Activated T-cell treated with anti-CD3 and anti-CD28 coated beads, Interleukin-2, amount 50 U/mL, for 1 hour (primary cell): ENCODE results near the gene DIAPH3.

ENCODE experiments used
- DNase-seq: peaks from one replicate; pipeline ENCODE4 v3.0.0-alpha.2; 2020

The DIAPH3 gene

DNA sequence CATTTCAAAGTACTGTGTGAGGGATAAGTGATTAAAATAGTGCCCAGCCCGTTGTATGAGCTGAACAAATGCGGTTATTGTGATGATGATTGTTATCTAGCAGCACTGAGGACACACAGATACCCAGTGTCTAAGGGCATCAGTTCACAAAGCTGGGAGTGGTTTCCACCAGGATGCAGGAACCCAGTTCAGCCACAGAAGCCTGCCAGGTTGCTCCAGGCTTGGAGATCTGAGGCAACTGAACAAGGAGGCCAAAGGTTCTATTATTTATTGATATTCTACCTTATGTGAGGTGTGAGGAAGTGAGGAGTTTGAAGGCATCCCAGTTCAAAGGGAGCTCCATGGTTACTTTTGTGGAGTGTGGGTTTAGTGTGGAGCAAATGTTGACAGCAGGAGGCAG lies 13.2 kb downstream of the DIAPH3 start:
- no peak for DNase-seq

DNA sequence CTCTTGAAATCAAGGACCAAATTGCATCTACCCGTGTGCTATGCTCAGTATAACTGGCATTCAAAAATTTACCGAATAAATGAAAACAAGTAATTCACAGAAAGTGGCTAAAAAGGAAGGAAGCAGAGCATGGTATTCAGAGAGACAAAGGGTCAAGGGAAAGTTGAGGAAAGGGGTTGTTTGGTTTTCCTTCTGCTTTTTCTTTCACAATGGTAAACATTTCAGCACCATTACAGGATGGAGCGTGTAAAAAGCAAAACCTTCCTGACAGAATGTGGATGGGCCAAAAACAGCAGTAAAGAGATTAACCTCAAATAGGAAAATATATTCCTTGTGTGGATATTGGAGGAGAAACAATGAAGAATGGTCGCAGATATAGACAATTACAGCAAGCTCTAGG lies 14.8 kb downstream of the DIAPH3 start:
- no peak for DNase-seq

DNA sequence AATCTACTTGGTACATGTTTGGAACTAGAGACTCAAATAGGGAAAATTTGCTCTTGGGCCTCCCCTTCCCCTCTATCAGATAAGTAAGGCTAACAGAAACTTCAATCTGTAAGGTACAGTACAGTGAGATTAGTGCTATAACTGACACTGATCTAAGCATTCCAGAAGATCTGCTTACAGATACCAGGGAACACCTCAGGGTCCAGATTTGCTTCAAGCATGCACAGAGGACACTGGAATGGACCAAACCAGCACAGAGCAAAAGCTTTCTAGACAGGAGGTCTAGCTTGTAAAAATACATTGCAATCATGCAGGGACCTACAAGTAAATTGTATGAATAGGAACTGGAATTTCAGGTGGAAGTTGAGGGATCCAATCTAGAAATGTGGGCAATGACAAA lies 16.4 kb downstream of the DIAPH3 start:
- no peak for DNase-seq

DNA sequence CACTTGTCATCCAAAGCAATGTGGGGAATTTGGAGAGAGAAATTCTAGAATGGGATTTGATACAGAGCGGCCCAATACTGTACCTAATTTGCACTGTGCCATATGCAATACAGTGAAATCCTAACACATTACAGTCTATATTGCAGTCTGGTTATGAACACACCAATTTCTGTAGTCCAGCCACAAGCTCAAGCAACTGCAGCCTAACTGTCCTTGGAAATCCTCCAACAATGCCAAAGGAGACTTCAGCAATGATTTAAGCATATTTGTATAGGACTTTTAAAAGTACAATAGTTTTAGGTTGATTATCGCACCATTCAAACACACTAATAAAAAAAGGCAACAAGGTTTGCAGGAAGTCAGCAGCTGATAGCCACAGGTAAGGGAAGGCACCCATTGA lies 17.3 kb downstream of the DIAPH3 start:
- no peak for DNase-seq

DNA sequence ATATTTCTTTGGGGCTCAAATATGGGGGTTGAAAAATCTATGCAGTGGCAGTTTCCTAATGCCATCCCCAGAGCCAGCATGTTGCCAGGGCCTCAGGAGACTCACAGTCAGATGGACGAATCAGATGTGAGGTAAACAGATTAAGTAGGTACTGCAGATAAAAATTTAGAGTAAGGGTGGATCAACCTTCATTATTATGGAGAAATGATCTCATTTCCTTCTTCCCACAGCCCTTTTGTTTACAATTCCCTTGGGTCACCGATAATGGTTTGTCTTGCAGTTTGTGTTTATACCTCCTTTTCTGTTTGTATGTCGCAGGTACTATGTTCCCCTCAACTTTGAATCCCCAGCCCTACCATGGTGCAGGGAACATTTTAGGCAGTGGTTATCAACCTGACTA lies 20.0 kb downstream of the DIAPH3 start:
- no peak for DNase-seq

DNA sequence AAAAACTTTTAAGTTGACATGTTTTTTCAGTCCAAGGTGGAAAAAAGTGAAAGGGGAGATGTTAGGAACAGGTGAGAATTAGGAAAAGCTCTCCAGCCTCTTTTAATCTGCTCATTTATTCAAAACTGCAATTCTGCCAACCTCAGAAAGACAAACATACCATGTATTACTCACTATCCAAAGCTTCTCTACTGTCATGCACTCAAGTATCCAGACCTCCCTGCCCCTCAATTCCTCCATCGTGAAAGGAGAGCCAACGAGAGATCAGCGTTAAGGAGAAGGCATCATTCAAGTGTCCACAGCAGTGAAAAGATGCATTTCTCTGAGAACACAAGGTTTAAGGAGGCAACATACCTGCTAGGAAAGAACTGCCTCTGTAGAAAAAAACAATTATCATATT lies 24.5 kb downstream of the DIAPH3 start:
- DNase-seq = no peak

DNA sequence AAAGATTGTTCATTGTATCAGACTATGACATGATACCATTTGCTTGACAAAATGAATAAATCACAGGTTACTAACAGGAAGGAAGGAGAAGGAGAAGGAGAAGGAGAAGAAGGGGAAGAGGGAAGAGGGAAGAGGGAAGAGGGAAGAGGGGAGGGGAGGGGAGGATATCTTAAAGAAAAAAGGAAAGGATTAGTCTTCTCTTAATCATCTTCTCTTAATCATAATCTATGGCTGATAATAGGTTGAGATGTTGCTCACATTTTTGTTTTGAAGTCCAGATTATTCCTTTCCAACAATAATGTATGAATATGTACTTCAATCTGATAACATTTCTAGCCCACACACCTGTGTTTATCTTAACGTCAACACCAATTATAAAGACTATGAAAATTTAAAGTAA lies 25.1 kb downstream of the DIAPH3 start:
- DNase-seq = no peak

DNA sequence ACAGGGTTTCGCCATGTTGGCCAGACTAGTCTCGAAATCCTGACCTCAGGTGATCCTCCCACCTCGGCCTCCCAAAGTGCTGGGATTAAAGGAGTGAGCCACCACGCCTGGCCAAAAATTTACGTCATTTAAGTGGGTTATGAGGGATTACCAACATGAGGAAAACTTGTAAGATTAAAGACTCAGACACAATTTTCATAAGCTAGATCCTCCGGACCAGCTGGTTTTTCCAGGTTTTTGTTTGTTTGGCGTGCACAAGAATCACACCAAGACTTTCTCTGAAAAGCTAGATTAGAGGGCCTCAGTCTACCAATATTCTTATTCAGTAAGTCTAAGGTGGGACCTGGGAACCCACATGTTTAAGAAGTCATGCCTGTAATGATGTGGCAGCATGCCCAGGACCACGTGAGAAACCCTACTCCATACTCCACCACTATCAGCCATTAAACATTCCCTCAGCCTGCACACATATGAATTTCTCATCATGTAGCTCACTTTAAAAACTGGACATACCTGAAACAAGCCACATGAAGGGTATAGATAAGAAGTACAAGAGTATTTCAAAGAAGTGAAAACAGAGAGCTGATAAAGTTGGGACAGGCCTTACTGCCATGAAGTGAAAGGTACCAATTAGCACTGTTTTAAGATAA lies 25.7 kb downstream of the DIAPH3 start:
- no peak for DNase-seq

DNA sequence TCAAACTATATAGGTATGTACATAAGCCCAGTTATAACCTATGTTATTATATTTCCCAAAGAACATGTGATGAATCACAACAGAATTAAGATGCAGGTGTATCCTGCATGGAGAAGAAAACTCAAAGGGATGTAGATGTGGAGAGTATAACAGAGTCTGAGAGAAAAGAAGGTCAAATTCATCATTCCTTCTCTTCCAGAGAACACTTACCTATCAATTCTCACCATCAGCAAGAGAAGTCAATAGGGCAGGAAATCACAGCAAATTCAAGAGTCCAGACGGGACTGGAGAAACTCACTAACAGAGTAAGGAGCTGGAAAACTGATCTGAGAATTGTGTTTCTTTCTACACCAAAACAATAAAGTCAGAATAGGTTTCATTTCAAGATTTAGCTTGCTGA lies 28.4 kb downstream of the DIAPH3 start:
- DNase-seq = no peak

DNA sequence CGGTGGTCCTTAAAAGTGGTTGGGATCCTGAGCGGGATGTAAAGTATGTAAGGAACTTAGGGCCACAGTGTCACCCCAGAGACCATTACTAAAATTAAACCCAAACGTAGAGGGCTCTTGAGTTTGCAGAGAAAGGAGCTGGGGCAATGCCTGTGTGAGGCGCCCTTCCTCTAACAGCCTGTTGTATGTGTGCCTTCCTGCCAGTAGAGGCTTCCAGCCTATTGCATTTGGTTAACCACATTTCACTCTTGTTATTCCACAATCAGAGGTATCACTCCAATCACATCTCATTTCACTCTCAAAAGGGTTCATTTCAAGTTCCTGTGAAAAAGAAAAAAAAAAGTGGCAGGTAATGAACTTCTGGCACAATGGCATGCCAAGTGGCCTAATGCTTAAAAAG lies 29.4 kb downstream of the DIAPH3 start:
- no peak for DNase-seq

DNA sequence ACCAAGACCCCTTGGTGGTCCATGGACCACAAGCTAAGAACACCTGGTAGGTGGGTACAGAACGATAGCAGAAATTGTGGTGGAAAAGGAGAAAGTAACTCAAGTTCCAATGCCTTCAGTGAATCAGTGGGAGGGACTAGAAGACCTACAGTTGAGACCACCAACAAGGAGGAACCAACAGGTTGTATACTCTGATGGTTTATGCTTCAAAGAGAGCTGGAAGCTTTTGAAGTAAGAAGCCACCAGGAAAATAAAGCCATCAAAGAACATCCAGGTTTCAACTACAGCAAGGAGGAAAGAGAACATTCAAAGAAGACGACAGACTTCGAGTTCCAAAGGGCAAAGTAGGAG lies 42.4 kb downstream of the DIAPH3 start:
- DNase-seq = no peak

DNA sequence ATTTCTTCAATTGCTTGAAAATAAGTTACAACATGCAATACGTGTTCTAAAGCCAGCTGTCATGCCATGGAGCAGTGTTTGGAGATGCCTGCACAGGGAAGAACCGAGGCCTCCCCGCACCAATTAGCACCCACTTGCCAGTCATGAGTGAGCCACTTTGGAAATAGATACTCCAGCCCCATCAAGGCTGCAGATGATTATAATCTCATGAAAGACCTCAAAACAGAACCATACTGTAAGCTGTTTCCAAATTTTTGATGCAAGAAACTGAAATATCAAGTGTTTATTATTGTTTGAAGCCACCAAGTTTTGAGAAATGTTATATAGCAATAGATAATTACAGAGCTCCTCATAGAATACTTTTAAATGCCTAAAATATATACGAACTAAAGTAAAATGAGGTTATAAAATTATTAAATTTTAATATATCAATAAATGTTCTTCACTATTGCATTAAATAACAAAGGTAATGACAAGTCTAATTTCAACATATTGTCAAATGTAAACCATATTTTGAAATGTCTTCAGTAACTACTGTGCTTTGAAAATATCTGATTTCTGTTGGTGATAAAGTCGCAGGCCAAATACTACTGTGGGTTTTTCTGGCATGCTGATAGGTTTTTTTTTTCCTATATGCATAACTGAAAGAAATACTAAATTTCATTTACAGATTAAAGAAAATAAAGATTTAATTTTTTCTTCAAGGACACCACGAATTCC lies 43.0 kb downstream of the DIAPH3 start:
- no peak for DNase-seq

DNA sequence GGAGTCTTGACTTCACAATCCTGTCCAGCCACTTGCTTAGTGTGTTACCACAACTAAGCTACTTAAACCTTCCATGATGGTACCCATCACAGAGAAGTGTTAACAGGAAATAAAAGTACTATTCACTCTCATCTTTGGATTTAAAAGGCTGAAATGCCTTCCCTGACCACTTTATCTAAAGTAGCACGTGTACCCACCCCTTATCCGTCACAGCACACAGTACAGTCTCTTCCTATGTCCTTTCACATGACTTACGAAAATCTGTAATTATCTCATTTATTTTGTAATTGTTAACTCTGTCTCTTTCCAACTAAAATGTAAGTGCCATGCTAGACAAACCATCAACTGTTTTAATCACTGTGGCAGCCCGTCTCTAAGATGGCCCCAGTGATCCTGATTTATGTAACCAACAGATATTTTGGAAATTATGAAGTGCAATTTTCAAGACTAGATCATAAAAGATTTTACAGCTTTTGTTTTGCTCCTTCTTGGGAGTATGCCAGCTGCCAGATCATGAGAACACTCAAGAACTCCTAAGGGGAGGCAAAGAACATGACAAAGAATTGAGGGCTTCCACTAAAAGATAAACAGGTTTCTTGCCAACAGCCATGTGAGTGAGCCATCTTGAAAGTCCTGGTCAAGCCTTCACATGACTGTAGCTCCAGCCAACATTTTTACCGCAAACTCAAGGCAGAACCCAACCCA lies 44.9 kb downstream of the DIAPH3 start:
- no peak for DNase-seq

DNA sequence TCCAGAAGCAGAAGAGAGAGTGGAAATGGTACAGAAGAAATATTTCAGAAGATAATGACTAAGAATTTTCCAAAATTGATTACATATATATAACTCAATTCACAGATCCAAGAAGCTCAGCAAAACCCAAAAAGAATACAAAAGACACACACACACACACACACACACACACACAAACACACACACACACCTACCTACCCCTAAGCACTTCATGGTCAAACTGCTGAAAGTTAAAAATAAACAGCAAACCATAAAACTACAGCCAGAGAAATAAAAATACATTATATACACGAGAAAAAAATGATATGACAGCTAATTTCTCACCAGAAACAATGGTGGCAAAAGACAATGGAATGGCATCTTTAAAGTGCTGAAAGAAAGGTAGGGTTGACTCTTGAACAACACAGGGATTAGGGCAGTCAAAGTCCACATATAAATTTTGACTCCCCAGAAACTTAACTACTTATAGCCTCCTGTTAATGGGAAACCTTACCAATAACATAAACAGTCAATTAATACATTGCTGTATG lies 49.2 kb downstream of the DIAPH3 start:
- DNase-seq = no peak

DNA sequence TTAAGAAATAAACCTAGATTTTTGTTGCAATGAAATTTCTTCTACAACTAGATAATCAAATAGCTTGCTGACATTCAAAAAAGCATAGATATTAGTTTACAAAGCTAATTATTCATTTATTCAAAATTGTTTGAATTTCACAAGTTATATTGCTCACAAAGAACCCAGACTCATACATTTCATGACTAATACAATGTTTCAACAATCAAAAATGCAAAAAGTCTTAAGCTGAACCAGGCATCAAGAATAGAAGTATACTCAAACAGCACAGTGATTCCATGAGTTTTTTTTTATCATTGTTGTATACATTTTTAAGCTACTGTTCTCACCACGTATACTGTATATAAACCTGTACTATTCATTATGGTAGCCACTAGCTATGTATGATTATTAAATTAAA lies 51.0 kb downstream of the DIAPH3 start:
- DNase-seq = no peak

DNA sequence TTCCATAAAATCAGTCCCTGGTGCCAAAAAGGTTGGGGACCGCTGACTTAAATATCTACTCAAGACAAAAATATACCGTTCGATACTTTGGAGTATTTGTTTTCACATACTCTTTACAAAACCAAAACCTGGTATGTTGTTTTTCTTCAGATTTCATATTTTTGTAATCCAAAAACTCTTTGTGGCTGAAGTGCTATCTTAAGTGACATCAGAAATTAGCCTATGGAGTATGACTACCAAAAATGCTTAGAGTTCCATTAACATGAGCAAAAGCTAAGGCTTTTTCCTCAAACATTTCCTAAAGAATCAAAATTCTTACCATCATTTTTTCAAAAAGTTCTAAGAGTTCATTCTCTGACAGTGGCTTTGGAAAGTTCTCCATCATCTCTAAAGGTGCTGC lies 52.0 kb downstream of the DIAPH3 start:
- DNase-seq = no peak

DNA sequence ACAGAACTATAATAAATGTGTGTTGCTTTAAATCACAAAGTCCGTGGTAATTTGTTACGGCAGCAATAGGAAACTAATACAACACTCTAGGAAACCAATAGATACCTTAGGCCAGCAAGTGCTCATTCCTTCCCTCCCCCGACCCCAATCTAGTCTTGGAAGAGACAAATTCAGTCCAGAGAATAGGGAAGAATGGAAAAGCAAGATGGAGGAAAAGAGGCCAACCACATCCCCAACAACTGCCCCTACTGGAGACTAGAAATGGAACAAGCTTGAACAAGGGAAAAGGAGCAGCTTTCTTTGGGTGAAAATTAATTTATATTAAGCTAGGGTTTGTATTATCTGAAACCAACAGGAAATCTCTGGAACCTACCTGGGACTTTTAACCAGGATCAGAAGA lies 54.4 kb downstream of the DIAPH3 start:
- no peak for DNase-seq

DNA sequence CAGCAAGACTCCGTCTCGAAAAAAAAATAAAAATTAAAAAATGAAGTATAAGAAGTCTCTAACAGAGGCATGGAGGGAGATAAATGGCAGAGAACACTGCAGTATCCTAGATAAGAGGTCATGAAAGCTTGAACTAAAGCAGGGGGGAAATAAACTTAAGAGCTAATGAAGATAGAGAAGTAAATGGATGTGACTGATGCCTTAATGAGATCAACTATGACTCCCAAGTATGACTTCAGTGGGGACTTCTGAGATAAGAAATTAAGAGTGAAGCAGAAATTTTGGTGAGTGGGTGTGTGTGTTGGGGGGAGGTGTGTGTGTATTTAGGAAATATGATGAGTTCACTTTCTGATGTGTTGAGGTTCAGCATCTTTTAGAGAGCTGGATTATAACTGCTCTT lies 55.1 kb downstream of the DIAPH3 start:
- no peak for DNase-seq

DNA sequence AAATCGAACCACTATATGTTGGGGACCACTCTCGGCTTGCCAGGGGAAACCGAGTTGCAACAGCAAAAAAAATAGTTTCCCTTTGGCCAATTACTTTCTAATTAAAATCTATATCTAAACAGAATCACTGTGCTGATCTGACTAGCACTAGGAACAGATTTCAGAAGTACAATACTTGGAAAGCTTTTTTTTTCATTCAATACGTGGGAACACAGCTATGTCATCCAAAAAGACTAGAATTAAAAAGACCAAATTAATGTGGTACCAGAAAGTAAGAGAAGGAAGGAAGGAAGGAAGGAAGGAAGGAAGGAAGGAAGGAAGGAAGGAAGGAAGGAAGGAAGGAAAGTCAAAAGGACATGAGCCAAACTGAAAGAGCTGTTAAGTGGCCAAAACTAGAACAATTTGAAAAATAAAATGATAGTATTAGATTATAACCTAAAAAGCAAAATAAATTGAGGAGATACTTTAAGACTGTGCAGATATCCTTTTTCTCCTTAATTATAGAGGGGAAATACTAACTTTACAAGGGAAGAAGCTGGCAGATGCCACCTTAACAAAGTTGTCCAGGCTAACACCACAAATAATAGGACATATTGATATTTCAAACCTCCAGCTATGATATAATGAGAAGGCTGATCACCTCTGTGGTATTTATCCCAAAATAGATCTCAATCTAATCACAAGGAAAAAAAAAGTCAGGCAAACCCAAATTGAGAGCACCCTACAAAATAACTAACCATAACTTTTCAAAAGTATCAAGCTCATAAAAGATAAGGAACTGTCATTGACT lies 63.9 kb downstream of the DIAPH3 start:
- no peak for DNase-seq

DNA sequence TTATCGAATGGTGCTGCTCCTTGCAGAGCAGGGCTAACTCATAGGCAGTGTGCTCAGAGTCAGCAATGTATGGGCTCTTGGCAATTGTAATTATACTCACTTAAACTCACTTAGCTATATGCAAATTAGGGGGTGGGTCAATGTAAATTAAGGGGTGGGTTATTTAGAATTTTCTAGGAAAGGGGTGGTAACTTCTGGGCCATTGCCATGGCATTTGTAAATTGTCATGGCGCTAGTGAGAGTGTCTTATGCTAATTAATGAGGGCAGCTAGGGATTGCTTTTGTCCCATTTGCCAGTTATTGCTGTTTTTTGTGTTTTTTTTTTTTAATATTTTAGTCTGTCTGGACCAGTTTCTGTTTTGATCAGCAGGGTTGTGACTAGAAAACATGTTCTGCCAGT lies 68.4 kb downstream of the DIAPH3 start:
- DNase-seq = no peak

DNA sequence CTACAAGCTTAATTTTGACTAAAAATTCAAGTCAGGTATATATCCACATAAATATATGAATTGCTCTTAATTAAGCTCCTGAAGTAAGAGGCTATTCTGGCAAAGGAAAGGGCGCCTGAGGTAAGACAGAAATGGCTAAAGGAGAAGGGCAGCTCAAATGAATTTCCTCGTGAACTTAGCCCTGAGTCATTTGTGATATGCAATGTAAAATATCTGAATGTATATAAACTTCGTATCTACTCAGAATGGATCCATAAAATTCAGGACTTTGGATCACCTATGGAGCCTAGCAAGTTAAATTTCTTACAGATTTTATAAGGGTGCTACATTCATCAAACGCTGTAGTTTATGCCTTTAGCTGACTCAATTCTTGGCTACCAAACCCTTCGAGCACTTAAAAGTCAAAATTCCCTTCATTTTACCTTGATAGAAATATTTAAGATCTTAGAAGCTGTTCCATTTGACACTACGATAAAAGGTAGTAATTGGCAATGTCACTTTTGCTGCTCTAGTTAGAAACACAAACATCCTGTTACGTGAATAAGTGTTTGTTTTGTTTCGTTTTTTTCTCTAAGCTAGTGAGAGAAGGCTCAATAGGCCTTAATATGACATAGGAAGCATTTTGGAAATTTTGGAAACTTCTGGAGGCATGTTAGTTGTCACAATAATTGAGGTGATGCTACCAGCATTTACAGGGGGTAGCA lies 69.2 kb downstream of the DIAPH3 start:
- no peak for DNase-seq

DNA sequence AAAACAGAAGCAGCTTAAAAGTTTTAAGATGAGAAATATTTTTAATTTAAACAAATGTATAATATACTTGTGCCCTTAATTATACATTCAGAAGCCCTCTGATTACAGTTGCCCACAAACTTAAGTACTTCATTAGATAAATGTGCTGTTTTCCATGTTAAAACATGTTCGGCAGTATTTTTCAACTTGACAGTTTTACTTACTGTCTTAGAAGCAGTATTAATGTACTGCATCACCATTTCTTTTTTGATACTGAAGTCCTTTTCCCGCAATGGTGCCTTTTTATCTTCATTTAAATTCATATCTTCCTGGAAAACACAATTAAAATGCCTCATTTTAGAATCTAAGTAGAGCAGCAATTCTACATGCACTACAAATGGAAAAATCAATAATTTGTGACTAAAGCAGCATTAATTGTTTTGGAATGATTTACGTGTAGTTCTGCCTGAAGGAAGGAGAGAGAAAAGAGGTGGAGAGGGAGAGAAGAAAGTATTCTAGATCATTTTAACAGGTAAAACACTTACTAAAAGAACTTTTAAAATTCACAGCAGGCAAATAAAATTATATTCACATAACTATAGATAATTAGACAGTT lies 70.2 kb downstream of the DIAPH3 start:
- no peak for DNase-seq
